ES-I3 (cell line): ENCODE data around the gene STRN.
"Not testable (repeated sequence)": the region's sequence is repeated elsewhere in the genome, so short reads cannot be mapped to it uniquely, and the experiment has no call there.

ENCODE experiments used
- H3K36me3 ChIP-seq: 2 replicates; pipeline ENCODE4 v1.6.1; 2013; ENCODE audit warnings: mild to moderate bottlenecking, low read length, control low read depth, moderate library complexity; ENCODE audit not compliant: insufficient read depth
- H3K4me1 ChIP-seq: 2 replicates; pipeline ENCODE4 v1.6.1; 2013; ENCODE audit warnings: mild to moderate bottlenecking, control low read depth, low read length; ENCODE audit not compliant: insufficient read depth
- H3K9ac ChIP-seq: 2 replicates; pipeline ENCODE4 v1.6.1; 2013; ENCODE audit warnings: low read depth, mild to moderate bottlenecking, low read length, moderate library complexity
- H3K9me3 ChIP-seq: 2 replicates; pipeline ENCODE4 v1.6.1; 2013; ENCODE audit warnings: mild to moderate bottlenecking, low read length, moderate library complexity; ENCODE audit not compliant: control insufficient read depth, insufficient read depth

Gene STRN

DNA sequence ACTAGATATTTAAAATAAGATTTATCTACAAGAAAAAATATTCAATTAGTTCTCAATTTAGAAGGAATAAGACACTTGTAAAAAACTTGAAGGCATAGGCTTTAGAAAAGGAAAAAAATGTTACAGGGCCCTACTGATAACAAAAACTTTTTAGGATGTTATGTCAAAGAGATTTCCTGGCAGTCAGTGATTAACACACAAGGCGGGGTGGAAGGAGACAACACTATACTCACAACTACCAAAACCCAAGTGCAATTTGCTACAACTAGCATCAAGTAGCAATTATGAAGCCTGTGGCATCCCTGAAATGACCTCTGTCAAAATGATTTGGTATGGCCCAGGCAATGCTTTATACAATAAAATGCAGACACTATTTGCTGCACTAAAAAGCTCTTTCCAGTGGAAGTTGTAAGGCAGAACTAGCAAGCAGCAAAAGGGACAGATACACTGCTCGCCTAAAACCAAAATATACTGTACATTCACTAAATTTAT lies 15.3 kb downstream of the STRN start:
- Histone ChIP-seq H3K9ac (no peak overlapping the region), H3K9me3 (no peaks in the 10 kb centered on the region; the same call in 1 of the 2 replicates), H3K4me1 (peaks cover 29% of the 10 kb centered on the region), H3K36me3 (no peaks in the 10 kb centered on the region)

- Histone ChIP-seq H3K36me3 (no peaks in the 10 kb centered on the region), H3K4me1 (peaks cover 21% of the 10 kb centered on the region), H3K9me3 (no peaks in the 10 kb centered on the region; the same call in 1 of the 2 replicates), H3K9ac (no peak overlapping the region)
Observed at GRCh38 chr2:36949845-36950244, 16.5 kb downstream of the STRN start.

- H3K9ac ChIP-seq, H3K36me3 ChIP-seq, H3K4me1 ChIP-seq, H3K9me3 ChIP-seq: not testable (repeated sequence)
Observed at GRCh38 chr2:36945240-36945639, 21.1 kb downstream of the STRN start.

- H3K36me3 ChIP-seq = no peaks in the 10 kb centered on the region
- H3K9ac ChIP-seq = no peak overlapping the region
- H3K9me3 ChIP-seq = no peaks in the 10 kb centered on the region
- H3K4me1 ChIP-seq = no peaks in the 10 kb centered on the region
Observed at GRCh38 chr2:36941867-36942266, 24.5 kb downstream of the STRN start.

DNA sequence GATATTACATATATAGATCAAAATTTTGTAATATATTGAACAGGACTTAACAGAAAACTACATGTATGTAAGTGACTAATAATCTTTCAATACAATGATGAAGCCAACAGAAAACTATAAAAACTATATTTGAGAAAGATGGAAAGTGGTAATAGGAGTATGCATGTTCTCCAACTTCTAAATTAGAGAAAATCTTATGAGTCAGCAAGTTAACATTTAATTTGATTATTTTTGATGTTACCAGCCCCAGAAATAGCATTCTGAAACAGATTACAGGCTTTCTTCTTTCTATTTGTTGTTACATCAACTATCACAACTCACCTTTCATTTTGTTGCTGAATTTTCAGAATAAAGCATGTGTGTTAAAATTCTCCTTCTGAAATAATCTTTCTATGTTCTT lies 29.8 kb downstream of the STRN start:
- not testable (repeated sequence) for H3K36me3 ChIP-seq, H3K9me3 ChIP-seq, H3K4me1 ChIP-seq, H3K9ac ChIP-seq

DNA sequence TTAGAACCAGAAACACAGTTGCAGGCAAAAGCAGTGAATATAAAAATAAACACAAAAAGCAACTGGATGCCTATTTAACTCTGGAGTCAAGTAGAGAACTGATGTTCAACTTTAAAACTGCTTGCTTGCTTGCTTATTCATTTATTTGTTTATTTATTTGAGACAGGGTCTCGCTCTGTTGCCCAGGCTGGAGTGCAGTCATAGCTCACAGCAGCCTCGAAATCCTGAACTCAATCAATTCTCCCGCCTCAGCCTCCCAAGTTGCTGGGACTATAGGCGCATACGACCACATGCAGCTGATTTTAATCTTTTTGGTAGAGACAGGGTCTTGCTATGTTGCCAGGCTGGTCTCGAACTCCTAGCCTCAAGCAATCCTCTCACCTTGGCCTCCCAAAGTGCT lies 34.6 kb downstream of the STRN start:
- not testable (repeated sequence) for H3K9me3 ChIP-seq, H3K9ac ChIP-seq, H3K36me3 ChIP-seq, H3K4me1 ChIP-seq

DNA sequence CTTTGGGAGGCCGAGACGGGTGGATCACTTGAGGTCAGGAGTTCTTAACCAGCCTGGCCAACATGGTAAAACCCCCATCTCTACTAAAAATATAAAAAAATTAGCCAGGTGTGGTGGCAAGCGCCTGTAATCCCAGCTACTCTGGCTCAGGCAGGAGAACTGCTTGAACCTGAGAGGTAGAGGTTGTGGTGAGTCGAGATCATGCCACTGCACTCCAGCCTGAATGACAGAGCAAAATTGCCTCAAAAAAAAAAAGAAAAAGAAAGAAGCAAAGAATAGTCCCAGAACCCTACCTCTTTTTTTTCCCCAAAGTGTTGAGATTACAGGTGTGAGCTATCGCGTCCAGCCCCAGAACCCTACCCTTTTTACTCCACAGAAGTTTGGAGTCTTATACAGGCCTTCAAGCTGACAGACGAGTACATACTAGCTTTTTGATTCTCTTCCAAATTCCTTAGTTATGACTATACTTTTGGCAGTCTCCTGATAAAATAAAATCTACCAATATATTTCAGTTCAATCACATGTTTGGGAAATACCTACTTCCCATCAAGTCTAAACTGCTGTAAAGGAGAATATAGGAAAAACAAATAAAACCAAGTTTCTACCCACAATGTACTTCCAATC lies 35.4 kb downstream of the STRN start:
- not testable (repeated sequence) for H3K9ac ChIP-seq, H3K36me3 ChIP-seq, H3K4me1 ChIP-seq, H3K9me3 ChIP-seq

GRCh38 chr2:36926175-36927132 lies 39.9 kb downstream of the STRN start:
- H3K9ac ChIP-seq, H3K4me1 ChIP-seq, H3K36me3 ChIP-seq, H3K9me3 ChIP-seq: not testable (repeated sequence)

DNA sequence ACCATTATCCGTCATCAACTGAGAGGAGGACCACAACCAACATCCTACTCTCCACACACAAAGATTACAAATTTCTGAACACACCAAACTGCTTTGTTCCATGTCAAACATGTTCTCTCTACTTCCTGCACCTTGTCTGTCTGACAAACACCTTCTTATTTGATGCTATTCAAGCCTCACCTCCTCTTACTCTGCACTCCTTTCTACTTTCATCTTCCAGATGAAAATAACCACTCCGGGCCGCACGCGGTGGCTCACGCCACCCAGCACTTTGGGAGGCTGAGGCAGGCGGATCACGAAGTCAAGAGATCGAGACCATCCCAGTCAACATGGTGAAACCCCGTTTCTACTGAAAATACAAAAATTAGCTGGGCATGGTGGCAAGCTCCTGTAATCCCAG lies 43.7 kb downstream of the STRN start:
- not testable (repeated sequence) for H3K36me3 ChIP-seq, H3K9me3 ChIP-seq, H3K4me1 ChIP-seq, H3K9ac ChIP-seq

DNA sequence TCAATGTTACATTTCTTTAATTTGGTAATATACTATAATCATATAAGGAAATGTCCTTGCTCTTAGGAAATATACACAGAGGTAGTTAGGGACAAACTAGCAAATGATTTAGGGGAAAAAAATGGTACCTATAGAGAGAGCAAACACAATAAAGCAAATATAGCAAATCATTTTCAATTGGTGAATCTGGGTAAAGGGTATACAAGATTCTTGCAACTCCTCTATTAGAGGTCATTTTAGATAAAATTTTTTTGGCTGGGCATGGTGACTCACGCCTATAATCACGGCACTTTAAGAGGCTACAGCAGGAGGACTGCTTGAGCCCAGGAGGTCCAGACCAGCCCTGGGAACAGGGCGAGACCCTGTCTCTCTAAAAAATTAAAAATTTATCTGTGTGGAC lies 44.4 kb downstream of the STRN start:
- no peaks in the 10 kb centered on the region for H3K36me3 ChIP-seq

GRCh38 chr2:36919041-36919837 lies 47.1 kb downstream of the STRN start:
- Histone ChIP-seq H3K9me3 (no peaks in the 10 kb centered on the region), H3K9ac (no peak overlapping the region), H3K4me1 (peaks cover 8% of the 10 kb centered on the region), H3K36me3 (no peaks in the 10 kb centered on the region)

More for the DNA sequence above, 44.4 kb downstream of the STRN start:
- Histone ChIP-seq H3K9me3 (no peaks in the 10 kb centered on the region), H3K4me1 (peaks cover 8% of the 10 kb centered on the region), H3K9ac (no peak overlapping the region)

DNA sequence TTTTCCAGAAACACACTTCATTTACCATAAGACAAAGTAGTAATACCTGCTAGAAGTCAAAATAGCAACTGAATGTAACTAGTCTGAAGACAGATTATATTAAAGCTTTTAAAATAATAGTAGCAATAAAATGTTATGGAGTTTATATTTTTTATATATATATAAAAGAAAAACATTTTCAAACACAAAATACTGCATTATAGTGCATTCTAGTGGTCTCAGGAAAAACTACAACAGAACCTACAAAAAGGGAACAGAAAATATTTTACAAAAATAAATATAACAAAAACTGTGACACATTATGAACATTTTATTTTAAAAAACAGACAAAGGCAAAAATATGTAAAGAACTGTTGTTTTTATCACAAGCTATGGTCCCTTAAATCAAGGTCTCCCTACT lies 48.0 kb downstream of the STRN start:
- peaks cover 8% of the 10 kb centered on the region for H3K4me1 ChIP-seq
- no peak overlapping the region for H3K9ac ChIP-seq
- no peaks in the 10 kb centered on the region for H3K9me3 ChIP-seq
- no peaks in the 10 kb centered on the region for H3K36me3 ChIP-seq

DNA sequence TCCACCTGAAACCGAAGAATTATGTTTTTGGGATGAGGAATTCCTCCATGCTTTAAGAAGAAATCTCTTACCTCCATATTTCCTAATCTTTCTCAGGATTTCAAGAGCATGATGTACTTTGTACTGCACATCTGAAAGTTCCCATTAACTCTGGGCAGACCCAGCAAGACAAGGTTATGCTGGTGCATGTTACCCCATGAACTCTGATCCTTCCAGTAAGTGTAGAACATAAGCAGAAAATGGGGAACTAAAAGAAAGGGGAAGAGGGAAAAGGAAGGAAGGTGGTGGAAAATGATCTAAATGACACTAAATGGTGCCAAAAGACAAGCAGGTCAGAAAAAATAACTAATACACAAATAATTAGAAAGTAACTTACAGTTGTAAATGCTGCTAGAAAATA lies 50.7 kb downstream of the STRN start:
- Histone ChIP-seq H3K9me3 (no peaks in the 10 kb centered on the region), H3K9ac (no peak overlapping the region), H3K4me1 (peaks cover 8% of the 10 kb centered on the region), H3K36me3 (no peaks in the 10 kb centered on the region)

DNA sequence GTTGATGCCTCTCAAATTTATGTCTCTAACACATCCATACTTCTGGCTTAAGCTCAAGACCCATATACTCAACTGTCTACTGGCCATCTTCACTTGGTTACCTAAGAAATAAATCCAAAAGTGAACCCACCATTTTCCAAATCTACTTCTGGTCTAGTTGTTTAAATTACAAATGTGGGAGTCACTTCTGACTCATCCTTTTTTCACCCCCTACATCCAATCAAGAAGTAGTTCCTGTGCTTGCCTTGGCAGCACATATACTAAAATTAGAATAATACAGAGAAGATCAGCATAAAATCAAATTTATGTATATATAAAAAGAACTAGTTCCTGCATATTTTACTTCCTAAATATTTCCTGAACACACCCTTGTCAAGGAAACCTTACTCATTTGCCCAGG lies 53.6 kb downstream of the STRN start:
- Histone ChIP-seq H3K4me1 (no peaks in the 10 kb centered on the region; the same call in 1 of the 2 replicates), H3K9ac (no peak overlapping the region), H3K36me3 (no peaks in the 10 kb centered on the region), H3K9me3 (no peaks in the 10 kb centered on the region)
